ENCODE data around the gene ALPL.

DNA sequence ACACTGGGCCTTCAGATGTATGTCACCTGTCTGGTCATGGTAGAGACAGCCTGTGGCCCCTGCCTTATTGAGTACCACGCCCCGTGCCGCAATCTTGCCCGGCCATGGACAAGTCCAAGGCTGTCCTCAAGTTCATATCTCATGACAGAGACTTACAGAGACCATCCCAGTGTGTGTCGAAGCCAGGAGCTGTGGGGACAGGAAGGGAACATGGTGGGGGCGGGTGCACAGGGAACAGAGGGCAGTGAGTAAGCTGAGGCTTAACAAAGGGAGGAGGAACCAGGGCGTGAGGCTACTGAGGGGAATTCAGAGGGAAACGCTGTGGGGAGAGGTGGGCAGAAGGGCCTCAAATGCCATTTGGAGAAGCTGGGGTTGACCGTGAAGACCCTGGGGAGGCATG, 75.8 kb downstream of the ALPL start:
- TF ChIP-seq, protein P1, sequence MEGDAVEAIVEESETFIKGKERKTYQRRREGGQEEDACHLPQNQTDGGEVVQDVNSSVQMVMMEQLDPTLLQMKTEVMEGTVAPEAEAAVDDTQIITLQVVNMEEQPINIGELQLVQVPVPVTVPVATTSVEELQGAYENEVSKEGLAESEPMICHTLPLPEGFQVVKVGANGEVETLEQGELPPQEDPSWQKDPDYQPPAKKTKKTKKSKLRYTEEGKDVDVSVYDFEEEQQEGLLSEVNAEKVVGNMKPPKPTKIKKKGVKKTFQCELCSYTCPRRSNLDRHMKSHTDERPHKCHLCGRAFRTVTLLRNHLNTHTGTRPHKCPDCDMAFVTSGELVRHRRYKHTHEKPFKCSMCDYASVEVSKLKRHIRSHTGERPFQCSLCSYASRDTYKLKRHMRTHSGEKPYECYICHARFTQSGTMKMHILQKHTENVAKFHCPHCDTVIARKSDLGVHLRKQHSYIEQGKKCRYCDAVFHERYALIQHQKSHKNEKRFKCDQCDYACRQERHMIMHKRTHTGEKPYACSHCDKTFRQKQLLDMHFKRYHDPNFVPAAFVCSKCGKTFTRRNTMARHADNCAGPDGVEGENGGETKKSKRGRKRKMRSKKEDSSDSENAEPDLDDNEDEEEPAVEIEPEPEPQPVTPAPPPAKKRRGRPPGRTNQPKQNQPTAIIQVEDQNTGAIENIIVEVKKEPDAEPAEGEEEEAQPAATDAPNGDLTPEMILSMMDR (conservative IDR thresholded peaks at IDR 0.05), result no peak
- no peak for TF ChIP-seq EZH2 (IDR thresholded peaks at IDR 0.05; ENCODE audit: low read depth)
